HG03442 (cell line): Measurements from ENCODE around the gene SERPINB8.

Source experiments
- ATAC-seq: cut with Tn5 transposase; IDR thresholded peaks from one replicate; pipeline ENCODE4 v1.9.1; 2021; ENCODE audit warnings: mild to moderate bottlenecking, moderate library complexity; ENCODE audit not compliant: unreplicated experiment

Gene SERPINB8

DNA sequence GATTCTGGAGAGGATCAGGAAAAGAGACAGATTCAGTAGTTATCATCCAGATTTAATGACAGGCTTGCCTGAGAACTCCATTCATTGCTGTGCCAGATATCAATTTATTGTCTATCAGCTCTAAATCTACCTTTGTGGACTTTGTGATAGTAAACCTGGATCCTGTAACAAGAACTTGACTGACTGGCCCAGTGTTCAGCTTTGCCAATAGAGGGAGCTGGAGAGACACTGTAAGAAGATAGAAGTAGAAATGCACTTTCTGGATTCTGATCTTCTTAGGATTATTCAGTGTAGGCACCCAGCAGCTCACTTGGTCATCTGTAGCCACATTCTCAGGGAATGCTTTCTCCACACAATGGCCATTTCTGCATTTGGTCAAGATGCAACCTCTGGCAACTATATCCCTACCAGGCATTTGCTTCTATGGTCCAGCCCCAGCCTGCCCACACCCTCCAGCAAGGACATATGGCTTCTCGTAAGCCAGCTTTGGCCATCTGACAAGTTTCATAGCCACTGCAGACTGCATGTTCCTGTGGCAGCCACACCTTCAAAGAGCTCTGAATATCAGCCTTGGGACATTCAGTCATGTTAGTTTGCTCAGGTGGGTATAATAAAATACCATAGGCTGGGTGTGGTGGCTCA, 6.1 kb upstream of the SERPINB8 start:
- ATAC-seq, result peak; percentile 73

DNA sequence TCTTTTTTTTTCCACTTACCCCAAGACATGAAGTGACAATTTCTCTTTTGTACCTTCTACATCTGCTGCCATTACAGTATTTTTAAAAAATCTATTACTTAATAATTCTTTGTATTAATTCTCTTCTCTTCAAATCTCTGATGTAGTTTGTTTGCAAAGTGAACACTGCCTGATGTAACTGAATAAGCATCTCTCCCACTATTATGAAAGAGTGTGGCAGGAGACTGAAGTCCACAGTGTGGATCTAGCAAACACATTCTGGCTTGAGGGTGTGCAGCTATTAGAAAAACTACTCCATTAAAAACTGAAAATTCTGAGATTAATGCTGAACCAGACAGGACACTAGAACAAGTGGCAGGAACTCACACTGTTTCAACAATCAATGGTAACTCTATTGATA, 5.0 kb upstream of the SERPINB8 start:
- ATAC-seq, result no peak

DNA sequence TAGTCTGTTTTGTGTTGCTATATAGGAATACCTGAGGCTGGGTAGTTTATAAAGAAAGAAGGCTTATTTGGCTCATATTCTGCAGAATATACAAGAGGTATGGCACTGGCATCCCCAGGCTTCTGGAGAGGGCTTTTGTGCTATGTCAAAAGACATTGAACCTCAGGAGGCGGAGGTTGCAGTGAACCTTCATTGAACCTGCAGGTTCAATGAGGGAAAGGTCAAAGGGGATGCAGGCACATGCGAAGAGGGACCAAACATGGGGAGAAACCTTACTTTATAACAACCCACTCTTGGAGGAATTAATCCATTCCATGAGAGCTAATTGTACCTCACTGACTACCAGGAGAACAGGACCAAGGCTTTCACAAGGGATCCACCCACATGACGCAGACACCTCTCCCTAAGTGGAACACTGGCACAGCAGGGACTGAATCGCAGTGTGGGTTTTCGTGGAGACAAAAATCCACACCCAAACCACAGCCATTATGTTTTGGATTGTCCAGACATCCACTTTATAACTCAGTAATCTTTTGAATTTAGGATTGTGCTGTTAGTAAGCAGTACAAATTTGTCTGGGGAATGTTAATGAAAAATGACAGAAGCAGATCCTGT, 4.1 kb upstream of the SERPINB8 start:
- no peak for ATAC-seq

DNA sequence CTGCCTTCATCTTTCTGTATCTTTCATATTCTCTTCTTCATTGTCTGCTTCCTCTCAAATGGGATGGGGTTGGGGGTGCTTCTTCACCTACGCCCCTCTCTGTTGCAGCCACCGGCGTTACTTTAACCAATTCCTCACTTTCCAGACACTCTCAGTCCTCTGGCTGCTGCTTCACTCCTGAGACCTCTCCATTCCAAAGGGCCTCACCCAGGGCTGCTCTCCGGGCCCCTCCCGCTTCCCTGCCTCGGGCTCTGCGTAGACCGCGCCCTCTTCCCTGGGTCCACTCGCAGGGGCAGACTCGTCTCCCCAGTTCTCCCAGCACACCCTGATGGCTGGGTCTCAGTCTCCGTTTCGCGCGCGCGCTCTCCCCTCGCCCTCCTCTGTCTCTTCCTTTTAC, 926 bp downstream of the SERPINB8 start:
- no peak for ATAC-seq

DNA sequence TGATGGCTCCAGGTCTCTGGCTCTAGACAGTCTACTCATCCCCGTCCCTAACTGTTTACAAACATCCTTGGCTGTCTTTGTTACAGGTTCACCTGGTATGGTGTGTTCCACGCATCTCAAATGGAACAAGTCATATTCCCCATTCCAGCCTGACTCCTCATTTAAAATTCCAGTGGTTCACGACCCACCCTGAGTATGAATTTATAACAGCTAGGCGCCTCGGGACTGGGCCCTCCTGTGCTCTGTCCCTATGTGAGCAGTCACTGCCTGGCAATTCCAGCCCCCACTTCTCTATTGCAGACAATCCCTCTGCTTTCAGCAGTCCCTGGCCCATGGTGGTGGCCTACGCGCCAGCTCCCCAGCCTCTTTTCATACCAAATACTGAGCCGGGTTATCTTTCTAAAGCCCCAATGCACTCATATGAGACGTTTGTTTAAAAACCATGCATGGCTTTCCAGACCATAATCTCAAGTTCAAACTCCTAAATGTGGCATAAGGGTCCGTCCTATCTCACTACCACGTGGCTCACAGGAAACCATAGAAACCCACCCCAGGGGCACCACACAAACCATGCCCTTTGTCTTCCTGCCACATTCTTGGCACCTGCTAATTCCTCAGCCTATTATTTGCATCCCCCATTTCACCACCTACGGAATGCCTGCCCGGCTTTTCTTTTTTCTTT, 1.6 kb downstream of the SERPINB8 start:
- no peak for ATAC-seq

DNA sequence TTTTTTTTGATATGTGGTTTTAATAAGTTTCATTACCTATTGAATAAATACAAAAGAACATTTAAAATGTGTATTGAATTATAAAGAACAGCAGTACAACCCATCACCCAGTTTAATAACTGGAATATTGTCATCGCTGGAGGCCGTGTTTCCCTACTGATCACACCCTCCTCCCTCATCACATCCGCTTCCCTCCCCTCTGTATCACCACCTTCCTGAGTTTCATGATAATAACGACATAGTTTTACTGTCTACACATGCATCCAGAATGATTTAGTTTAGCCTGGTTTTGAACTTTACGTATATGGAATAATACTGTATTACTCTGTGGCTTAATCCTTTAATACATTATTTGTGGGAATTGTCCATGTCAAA, 2.1 kb downstream of the SERPINB8 start:
- no peak for ATAC-seq

DNA sequence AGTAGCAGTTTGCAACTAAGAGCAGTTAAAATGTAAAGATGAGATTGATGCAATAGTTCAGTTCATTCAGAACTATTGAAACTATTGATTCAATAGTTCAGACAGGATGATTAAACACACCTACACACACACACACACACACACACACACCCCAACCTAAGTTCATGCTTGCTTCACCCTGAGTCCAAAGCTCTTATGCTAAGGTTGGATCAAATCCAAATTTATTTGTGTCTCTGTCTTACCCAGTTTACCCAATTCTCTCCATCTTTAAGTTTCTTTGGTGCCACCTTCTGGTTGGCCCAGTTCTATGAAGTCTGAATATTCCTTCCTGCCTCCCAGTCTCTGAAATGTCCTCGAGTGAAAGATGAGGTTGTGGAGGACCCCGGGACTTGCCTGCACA, 5.1 kb downstream of the SERPINB8 start:
- no peak for ATAC-seq

DNA sequence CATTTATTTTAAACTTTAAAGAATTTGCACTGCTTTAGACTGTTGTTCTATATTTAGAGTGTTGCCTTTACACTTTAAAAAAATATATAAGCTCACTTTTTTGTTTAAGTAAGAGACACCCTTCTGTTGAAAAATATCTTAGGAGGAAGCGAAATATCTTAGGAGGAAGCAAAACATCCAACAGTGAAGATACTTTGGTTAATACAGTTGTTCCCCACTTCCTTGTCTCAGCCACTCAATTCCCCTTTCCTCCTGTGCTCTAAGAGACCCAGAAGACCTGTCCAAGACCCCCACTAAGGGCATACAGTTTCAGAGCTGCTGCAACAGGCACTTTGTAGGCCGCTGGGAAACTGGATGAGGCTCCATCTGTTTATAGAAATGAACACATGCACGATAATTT, 5.7 kb downstream of the SERPINB8 start:
- no peak for ATAC-seq

DNA sequence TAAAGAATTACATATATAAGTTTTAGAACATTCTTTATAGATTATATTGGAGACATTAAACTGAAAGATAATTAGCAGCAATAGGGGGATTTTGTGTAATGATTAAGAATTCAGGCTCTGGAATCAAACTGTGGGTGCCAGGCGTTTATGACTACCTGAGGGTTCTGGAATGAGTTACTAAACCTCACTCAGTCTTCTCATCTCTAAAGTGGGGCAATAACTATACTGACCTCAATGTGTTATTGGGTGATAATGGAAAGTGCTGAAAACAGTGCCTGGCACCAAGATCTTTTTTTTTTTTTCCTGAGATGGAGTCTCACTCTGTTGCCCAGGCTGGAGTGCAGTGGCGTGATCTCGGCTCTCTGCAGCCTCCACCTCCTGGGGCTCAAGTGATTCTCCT, 7.2 kb downstream of the SERPINB8 start:
- no peak for ATAC-seq

DNA sequence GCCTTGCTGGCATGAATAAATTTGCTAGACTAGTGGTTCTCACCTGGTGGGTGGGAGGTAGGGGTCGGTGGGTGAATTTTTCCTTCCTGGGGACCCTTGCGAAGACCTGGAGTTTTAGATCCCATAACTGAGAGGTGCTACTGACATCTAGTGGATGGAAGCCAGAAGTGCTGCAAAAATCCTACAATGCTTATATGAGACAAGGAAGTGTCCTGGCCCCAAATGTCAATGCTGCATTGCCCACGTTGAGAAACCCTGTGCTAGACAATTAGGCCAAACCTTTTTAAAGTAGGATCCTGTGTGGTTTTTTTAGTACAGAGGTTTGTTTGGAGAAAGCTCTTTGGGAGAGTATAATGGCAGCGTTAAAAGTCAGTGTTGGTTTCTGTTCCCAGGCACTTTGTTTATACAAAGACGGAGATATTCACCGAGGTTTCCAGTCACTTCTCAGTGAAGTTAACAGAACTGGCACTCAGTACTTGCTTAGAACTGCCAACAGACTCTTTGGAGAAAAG, 9.6 kb downstream of the SERPINB8 start:
- ATAC-seq, result peak; percentile 63

DNA sequence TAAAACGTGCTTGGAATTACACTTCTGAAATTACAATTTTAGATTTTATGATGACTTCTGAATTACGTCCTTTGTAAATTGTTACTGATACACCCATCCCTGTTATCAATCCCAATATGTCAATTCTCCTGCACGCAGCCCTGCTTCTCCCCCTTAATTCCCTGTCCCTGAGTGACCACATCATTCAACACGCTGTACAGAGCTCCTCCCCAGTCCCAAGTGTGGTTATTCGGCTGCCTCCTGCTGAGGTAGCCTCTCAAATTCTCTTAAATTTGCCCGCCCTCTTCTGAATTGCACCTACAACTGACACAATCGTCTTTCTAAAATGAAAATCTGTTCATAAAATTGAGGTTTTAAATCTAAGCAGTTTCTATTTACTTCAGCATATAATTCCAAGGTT, 10.1 kb downstream of the SERPINB8 start:
- no peak for ATAC-seq

DNA sequence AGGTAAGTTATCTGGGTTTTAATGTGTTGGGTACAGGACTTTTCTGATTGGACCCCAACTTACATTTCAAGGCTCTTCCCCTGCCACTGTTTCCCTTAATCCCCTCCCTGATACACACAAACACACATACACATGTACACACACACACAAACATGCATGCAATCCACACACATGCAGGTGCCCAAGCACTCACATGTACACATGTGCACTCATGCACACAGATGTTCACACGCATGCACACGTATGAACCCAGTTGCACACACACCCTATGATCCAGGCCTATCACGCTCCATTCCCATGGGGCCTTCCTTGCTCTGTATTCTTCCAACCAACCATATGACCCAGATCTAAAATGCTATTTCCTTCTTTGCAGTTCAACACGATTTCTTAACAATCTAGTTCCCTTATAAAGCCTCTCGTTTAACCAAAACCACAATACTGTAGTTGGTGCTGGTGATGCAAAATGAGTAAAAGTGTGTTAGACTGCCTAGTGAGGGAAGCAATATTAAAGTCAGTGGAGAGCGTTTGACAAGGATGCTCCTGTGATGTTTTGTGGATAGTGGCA, 11.1 kb downstream of the SERPINB8 start:
- ATAC-seq, result no peak

DNA sequence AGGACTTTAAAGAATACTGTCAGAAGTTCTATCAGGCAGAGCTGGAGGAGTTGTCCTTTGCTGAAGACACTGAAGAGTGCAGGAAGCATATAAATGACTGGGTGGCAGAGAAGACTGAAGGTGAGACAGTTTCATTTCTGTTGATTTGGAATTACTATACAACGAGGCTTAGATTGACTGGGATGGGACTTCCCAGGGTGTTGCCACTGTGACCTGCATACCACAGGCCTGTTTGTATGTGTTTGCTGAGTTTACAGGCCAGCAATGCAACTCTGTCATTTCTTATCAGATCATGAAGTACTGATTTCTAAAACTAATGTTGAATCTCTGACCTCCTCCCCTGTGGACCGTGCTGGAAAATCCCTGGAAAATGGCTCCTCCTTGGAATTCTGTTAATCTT, 11.8 kb downstream of the SERPINB8 start:
- ATAC-seq, result no peak

DNA sequence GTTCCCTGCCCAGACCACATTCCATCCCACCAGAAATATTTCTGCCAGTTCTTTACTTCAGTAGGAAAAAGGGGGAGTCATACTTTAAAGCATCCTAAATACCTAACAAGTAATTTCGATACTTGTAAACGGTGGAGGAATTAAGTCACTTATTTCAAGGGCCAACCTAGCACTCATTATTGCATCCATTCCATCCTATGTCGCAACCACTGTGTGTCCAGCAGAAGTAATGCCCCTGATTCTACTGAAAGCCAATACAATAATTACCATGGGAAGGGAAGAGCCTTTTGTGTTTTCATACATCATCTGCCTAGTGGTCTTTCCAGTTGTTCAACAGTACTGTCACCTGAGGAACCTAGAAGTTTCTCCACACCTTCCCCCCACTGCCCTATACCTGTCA, 12.5 kb downstream of the SERPINB8 start:
- no peak for ATAC-seq

DNA sequence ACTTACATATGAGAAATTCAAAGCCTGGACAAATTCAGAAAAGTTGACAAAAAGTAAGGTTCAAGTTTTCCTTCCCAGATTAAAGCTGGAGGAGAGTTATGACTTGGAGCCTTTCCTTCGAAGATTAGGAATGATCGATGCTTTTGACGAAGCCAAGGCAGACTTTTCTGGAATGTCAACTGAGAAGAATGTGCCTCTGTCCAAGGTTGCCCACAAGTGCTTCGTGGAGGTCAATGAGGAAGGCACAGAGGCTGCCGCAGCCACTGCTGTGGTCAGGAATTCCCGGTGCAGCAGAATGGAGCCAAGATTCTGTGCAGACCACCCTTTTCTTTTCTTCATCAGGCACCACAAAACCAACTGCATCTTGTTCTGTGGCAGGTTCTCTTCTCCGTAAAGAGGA, 17.0 kb downstream of the SERPINB8 start:
- no peak for ATAC-seq

DNA sequence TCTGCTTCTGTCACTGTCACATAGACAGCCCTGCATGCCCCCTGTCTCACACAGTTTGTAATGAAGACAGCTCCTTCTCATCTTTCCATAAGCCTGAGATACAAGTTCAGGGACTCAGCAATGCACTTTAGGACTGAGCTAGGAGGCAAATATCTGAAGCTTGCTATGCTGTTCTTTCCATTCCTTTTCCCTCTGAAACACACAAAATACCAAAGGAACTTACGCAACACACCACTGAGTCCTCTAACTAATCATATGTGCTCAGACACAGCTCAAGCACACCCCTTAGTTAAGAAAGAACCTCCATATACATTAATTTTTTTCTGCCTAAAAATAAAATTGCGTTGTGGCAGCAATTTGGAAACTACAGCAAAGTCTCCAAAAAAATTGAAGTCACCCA, 17.9 kb downstream of the SERPINB8 start:
- no peak for ATAC-seq

DNA sequence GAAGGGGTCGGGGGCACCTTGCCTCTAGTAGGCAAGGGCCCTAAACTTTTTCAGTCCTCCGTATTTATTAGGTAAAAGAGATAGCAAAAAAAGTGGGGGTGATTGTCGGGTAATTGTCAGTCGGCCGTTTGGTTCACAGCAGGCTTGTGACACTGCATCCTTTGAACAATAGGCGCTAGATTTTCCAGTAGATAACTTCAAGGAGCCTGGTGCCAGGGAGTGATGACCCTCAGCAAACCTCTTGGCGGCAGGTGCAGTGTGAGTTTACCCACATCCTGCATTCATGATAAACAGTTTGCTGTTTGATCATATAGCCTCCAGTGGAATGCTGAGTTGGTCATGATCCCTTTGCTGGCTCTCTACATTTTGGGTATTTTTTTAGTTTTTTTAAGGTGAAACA, 22.9 kb downstream of the SERPINB8 start:
- ATAC-seq, result no peak

DNA sequence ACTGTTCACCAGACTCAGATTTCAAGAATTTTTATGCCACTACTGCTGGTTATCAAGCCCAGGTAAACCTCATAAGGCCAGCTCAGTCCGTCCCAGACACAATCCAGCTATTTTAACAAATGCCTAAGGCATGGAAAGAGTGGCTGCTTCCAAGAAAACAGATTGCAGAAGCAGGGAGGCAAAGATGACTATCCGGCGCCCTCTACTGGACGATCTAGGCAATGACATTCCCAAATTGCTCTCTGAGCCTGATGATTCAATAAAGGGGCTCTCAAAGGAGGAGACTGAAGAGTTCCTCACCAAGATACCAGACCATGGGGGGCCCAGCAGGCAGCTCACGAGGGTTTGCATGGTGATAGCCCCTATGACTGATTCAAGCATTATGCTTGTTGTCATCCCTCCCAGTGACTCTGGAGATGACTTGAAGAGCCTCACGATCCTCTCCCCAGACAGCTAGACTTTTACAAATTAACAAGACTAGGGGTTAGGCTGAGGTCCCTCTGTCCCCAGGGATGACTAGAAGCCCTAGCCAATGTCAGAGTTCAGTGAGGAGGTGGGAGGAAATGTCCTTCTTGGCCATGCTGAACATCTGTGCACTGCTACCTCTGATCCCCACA, 25.0 kb downstream of the SERPINB8 start:
- no peak for ATAC-seq

DNA sequence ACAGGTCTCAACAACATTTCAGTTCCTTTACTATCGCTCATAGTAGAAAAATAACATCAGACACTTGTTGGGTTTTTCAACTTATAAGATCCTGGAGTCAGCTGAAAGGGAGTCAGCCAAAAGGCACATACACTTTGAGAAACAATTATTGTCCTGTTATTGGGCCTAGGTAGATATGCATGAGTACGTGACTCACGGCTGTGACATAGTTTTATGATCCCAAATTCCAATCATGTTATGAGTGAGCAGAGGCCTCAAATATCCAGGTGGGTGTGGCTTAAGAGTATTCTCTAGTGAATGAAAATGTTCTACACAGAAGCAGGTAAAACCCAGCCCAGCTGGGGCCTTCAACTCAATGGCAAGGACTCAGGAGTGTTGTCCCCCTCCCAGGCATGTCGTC, 27.2 kb downstream of the SERPINB8 start:
- ATAC-seq, result no peak

DNA sequence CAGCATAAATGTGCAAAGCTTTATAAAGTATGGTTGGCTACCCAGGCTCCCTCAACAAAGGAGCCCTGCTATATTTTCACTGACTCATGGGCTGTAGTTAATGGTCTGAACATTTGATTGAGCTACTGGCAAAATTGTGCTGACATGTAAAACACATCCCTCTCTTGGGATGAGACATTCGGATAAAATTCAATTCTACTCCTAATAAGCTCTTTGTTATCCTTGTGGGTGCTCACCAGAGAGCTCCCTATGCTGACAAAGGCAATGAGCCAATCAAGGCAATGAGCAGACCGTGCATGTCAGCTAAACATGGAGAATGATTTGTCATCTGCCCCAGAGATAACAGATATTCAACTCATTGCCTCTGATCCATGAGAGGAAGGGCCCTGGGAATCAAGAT, 27.7 kb downstream of the SERPINB8 start:
- no peak for ATAC-seq

DNA sequence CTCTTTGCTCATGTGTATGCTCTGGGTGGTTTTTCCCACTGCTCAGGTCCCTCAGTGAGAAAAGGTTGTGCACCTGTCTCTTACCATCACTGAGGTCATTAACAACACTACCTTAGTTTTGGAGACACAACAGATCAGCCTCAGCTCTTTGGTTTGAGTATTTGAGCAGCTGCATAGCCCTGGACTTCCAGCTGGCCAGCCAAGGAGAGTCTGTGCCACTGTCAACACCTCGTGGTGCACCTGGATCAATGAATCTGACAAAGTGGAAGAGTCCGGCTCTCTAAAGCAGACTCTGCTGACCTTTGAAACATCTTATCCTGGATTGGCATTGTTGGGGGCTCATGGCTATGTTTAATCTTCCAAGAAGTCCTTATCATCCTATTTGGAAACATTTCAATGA, 30.0 kb downstream of the SERPINB8 start:
- ATAC-seq, result no peak

DNA sequence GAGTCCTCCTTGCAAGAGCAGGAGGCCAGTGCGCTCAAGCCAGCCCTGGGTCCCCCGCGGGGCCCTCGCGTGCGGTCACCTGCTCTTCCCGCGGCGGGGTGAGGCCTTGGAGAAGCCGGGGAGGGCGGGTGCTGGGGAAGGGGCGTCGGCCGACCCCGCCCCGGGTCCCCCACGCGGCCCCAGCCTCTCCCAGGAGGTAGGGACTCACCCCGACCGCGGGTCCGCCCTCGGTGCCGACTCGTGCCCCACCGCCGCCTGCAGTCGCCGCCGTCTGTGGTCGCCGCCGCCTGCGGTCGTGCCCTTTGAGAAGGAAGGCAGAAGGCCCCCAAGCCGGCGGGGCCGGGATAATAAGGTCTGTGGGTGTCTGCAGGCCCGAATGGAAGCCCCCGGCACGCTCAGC, 32.7 kb downstream of the SERPINB8 start:
- no peak for ATAC-seq
